GM12874 (cell line): ENCODE measurements around the gene KCNT1.

Source experiments
- CTCF ChIP-seq: IDR thresholded peaks from 2 replicates; pipeline ENCODE4 v1.5.1; 2011; ENCODE audit warnings: low read depth, mild to moderate bottlenecking, control low read depth, low read length, moderate library complexity; ENCODE audit not compliant: insufficient read depth

KCNT1 gene

GRCh38 chr9:135663451-135663770 is 38.6 kb upstream of the KCNT1 start:
- TF ChIP-seq CTCF: no peak

- no peak for TF ChIP-seq CTCF
These were observed 38.1 kb upstream of the KCNT1 start for GRCh38 chr9:135663857-135664256.

- TF ChIP-seq CTCF: no peak
These were observed 37.7 kb upstream of the KCNT1 start for GRCh38 chr9:135664266-135664665.

- TF ChIP-seq CTCF: no peak
These were observed 36.9 kb upstream of the KCNT1 start for GRCh38 chr9:135664801-135665794.

GRCh38 chr9:135665795-135666189 is 36.2 kb upstream of the KCNT1 start:
- no peak for TF ChIP-seq CTCF

GRCh38 chr9:135666534-135667462 is 35.2 kb upstream of the KCNT1 start:
- TF ChIP-seq CTCF: no peak

- no peak for TF ChIP-seq CTCF
These were observed 34.5 kb upstream of the KCNT1 start for GRCh38 chr9:135667463-135668001.
